ENCODE data around the gene SCYGR5.

Gene SCYGR5

DNA sequence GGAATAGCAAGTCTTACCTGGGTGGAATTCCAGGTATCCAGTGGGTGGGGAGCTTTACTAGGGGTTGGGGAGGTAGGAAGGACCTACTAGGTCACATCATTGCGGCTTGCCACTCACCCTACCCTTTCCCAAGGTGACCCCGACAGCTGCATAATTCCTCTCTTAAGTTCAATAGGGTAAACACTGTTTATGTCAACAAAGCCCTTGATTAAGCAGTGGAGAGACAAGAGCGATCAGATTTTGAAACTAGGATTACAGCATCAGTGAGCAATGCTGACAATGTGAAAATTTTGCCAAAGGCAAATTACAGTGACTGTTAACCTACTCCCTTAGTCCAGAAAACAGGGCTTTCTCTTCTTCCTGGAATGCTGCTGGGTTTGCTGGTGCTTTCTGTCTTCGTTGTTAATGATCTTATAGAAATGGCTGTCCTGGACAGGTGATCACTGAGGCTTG, 36.7 kb downstream of the SCYGR5 start:
- DNase-seq (ENCODE audit: insufficient read length, low spot score) (no peak), FAIRE-seq (peak; percentile 64)
- TF ChIP-seq POLR2A (IDR thresholded peaks at IDR 0.05; ENCODE audit: low read depth, low read length): no peak

- DNase-seq (ENCODE audit: insufficient read length, low spot score) (peak; percentile 30), FAIRE-seq (peak; percentile 53)
- TF ChIP-seq POLR2A (IDR thresholded peaks at IDR 0.05; ENCODE audit: low read depth, low read length): no peak
These were observed 37.4 kb downstream of the SCYGR5 start for GRCh38 chr2:227703961-227704360.

GRCh38 chr2:227706859-227707258, 40.3 kb downstream of the SCYGR5 start:
- no peak for DNase-seq (ENCODE audit: insufficient read length, low spot score)
- TF ChIP-seq POLR2A (IDR thresholded peaks at IDR 0.05; ENCODE audit: low read depth, low read length): no peak
- FAIRE-seq: no peak

- no peak for TF ChIP-seq POLR2A (IDR thresholded peaks at IDR 0.05; ENCODE audit: low read depth, low read length)
- DNase-seq (ENCODE audit: insufficient read length, low spot score) (no peak), FAIRE-seq (no peak)
These were observed 40.8 kb downstream of the SCYGR5 start for GRCh38 chr2:227707390-227707789.

GRCh38 chr2:227710986-227711385, 44.4 kb downstream of the SCYGR5 start:
- TF ChIP-seq POLR2A (IDR thresholded peaks at IDR 0.05; ENCODE audit: low read depth, low read length): no peak
- DNase-seq (ENCODE audit: insufficient read length, low spot score): no peak
- no peak for FAIRE-seq

DNA sequence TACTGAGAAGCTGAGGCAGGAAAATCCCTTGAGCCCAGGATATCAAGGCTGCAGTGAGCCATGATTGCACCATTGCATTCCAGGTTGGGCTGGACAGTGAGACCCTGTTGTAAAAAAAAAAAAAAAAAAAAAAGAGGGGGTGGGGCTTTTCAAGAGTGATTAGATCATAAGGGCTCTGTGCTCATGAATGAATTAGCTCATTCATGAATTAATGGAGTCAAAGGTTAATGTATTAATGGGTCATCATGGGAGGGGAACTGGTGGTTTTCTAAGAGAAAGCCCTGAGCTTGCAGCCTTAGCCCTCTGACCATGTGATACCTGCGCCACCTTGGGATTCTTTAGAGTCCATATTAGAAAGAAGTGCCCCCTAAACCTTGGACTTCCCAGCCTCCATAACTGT, 46.7 kb downstream of the SCYGR5 start:
- DNase-seq (ENCODE audit: insufficient read length, low spot score) (no peak), FAIRE-seq (no peak)
- no peak for TF ChIP-seq POLR2A (IDR thresholded peaks at IDR 0.05; ENCODE audit: low read depth, low read length)

DNA sequence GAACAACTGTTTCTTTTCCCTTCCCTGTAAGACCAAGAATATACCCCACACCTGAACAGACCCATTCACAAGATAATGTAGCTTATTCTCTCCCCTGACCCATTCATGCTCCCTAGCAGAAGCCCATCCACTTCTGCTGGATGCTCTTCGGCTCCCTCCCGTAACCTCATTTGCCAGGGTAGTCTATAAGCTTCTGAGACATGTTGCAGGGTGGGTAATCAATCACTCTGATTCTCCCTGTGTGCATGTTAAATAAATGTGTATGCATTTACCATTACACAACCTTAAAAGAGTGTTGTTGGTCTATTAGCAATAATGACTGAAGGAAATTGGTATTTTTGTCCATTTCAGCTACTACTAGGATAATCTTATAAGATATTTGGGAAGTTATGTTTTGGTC, 49.9 kb downstream of the SCYGR5 start:
- FAIRE-seq (no peak), DNase-seq (ENCODE audit: insufficient read length, low spot score) (no peak)

More for the DNA sequence above, 49.9 kb downstream of the SCYGR5 start:
- TF ChIP-seq POLR2A (IDR thresholded peaks at IDR 0.05; ENCODE audit: low read depth, low read length): no peak

Measured in H54 (cell line).